ENCODE data around the gene GJD4.

The GJD4 gene

GRCh38 chr10:35563261-35563891, 41.8 kb upstream of the GJD4 start:
- ChIA-PET CTCF (interaction anchor here (0.6 to 3.3 kb wide), 19 partner anchors 11 to 443 kb away, joined by 3 to 23 read pairs (median 4); no protein-coding TSS in a partner anchor), POLR2A (interaction anchor here (0.6 kb wide), 1 partner anchor 1316 kb away, joined by 3 read pairs; no protein-coding TSS in a partner anchor)
- DNase-seq: peak; percentile 72 to 75 (median 74)
- Histone ChIP-seq H3K36me3 (ENCODE audit: control insufficient read depth in 4 of 4, insufficient read depth in 4 of 4, low read length in 3 of 4) (peaks cover 3 to 49% (median 26%) of the 10 kb centered on the region in 4 experiments), H3K4me1 (ENCODE audit: control extremely low read depth in 1 of 4, control insufficient read depth in 4 of 4, insufficient read depth in 4 of 4, low read length in 3 of 4) (peaks cover 0 to 19% (median 16%) of the 10 kb centered on the region in 4 experiments), H3K9me3 (ENCODE audit: control extremely low read depth in 1 of 5, control insufficient read depth in 4 of 5, insufficient read depth in 2 of 5, low read depth in 1 of 5, low read length in 4 of 5) (no peaks in the 10 kb centered on the region), H3K27ac (ENCODE audit: insufficient read depth in 1 of 2, low read depth in 1 of 2, low read length in 2 of 2, poor library complexity in 1 of 2, severe bottlenecking in 2 of 2) (no peak overlapping the region), H3K27me3 (replicated peaks in 2 of 5; ENCODE audit: control insufficient read depth in 4 of 5, insufficient read depth in 5 of 5, low read length in 4 of 5) (no peaks in the 10 kb centered on the region), H3K4me3 (ENCODE audit: control insufficient read depth in 1 of 7, extremely low read depth in 1 of 7, insufficient read depth in 4 of 7, low read depth in 2 of 7, low read length in 6 of 7) (no peak overlapping the region)
- 19% methylated on average over 6 of the region's 13 CpGs for WGBS (ENCODE audit: insufficient coverage)

GRCh38 chr10:35564341-35564968, 40.7 kb upstream of the GJD4 start:
- CTCF ChIA-PET: interaction anchor here (0.7 to 3.3 kb wide), 12 partner anchors 9 to 443 kb away, joined by 3 to 23 read pairs (median 4); no protein-coding TSS in a partner anchor
- no peaks in the 10 kb centered on the region for H3K27me3 ChIP-seq (replicated peaks in 2 of 5; ENCODE audit: control insufficient read depth in 4 of 5, insufficient read depth in 5 of 5, low read length in 4 of 5)
- H3K9me3 ChIP-seq (ENCODE audit: control extremely low read depth in 1 of 5, control insufficient read depth in 4 of 5, insufficient read depth in 2 of 5, low read depth in 1 of 5, low read length in 4 of 5): no peaks in the 10 kb centered on the region
- peak; percentile 50 to 87 (median 82) for DNase-seq
- POLR2A ChIA-PET: no interaction called here
- peaks cover 3 to 55% (median 34%) of the 10 kb centered on the region in 4 experiments for H3K36me3 ChIP-seq (ENCODE audit: control insufficient read depth in 4 of 4, insufficient read depth in 4 of 4, low read length in 3 of 4)
- WGBS (ENCODE audit: insufficient coverage): 12% methylated on average over 5 of the region's 6 CpGs
- H3K27ac ChIP-seq (ENCODE audit: insufficient read depth in 1 of 2, low read depth in 1 of 2, low read length in 2 of 2, poor library complexity in 1 of 2, severe bottlenecking in 2 of 2): peak overlapping the region; percentile 2 to 42
- peak overlapping the region in 1 of 7 experiments; percentile 16 for H3K4me3 ChIP-seq (ENCODE audit: control insufficient read depth in 1 of 7, extremely low read depth in 1 of 7, insufficient read depth in 4 of 7, low read depth in 2 of 7, low read length in 6 of 7)
- peaks cover 0 to 19% (median 16%) of the 10 kb centered on the region in 4 experiments for H3K4me1 ChIP-seq (ENCODE audit: control extremely low read depth in 1 of 4, control insufficient read depth in 4 of 4, insufficient read depth in 4 of 4, low read length in 3 of 4)

DNA sequence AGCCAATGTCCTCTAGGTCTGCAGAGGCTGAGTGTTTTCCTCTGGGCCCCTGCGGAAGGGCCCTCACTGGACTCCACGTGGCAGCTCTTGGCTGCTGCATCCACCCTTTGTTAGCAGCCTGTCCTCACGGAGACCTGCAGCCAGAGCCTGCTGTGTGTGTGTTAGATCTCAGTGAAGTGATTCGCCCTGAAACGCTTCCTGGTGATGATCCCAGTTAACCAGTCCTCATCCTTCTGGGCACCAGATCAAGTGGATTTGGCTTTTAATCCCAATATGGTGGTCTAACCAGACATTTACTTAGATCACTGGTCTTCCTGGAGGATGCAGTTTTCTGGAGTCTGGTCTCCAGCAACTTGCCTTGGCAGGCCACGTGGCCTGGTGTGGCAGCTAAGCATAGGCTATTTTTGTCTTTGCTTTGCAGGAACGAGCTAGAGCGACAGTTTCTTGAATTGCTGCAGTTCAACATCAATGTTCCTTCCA, 39.5 kb upstream of the GJD4 start:
- Histone ChIP-seq H3K27ac (ENCODE audit: insufficient read depth in 1 of 2, low read depth in 1 of 2, low read length in 2 of 2, poor library complexity in 1 of 2, severe bottlenecking in 2 of 2) (no peak overlapping the region), H3K4me1 (ENCODE audit: control extremely low read depth in 1 of 4, control insufficient read depth in 4 of 4, insufficient read depth in 4 of 4, low read length in 3 of 4) (peaks cover 0 to 19% (median 16%) of the 10 kb centered on the region in 4 experiments), H3K4me3 (ENCODE audit: control insufficient read depth in 1 of 7, extremely low read depth in 1 of 7, insufficient read depth in 4 of 7, low read depth in 2 of 7, low read length in 6 of 7) (no peak overlapping the region), H3K27me3 (replicated peaks in 2 of 5; ENCODE audit: control insufficient read depth in 4 of 5, insufficient read depth in 5 of 5, low read length in 4 of 5) (no peaks in the 10 kb centered on the region), H3K9me3 (ENCODE audit: control extremely low read depth in 1 of 5, control insufficient read depth in 4 of 5, insufficient read depth in 2 of 5, low read depth in 1 of 5, low read length in 4 of 5) (no peaks in the 10 kb centered on the region), H3K36me3 (ENCODE audit: control insufficient read depth in 4 of 4, insufficient read depth in 4 of 4, low read length in 3 of 4) (peaks cover 4 to 54% (median 36%) of the 10 kb centered on the region in 4 experiments)
- WGBS (ENCODE audit: insufficient coverage): 97% methylated on average over 8 of the region's 8 CpGs
- CTCF ChIA-PET: interaction anchor here (0.8 to 1.4 kb wide), 3 partner anchors 10 to 329 kb away, joined by 3 read pairs; no protein-coding TSS in a partner anchor
- POLR2A ChIA-PET: no interaction called here
- no peak for DNase-seq

DNA sequence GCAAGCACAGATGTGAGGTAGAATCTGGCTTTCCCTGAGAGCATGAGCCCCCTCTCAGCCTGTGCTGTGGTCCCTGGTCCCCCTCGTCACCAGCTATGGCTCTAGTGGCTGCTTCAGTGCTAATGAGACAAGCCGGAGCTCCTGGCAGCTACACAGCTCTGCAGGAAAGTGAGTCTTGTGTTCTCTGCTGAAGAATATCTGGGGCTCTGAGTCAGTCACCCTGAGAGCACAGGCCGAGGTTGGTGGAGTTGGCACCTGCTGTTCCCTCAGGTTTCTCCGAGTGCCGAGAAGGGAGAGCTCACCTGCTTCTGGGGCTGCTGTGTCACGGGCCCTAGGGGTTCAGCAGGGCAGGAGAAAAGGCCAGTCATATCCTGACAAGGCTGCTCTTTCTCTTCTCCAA, 37.2 kb upstream of the GJD4 start:
- H3K27me3 ChIP-seq (replicated peaks in 2 of 5; ENCODE audit: control insufficient read depth in 4 of 5, insufficient read depth in 5 of 5, low read length in 4 of 5): no peaks in the 10 kb centered on the region
- ChIA-PET CTCF (no interaction called here), POLR2A (no interaction called here)
- DNase-seq: no peak
- H3K4me1 ChIP-seq (ENCODE audit: control extremely low read depth in 1 of 4, control insufficient read depth in 4 of 4, insufficient read depth in 4 of 4, low read length in 3 of 4): peaks cover 0 to 19% (median 16%) of the 10 kb centered on the region in 4 experiments
- H3K9me3 ChIP-seq (ENCODE audit: control extremely low read depth in 1 of 5, control insufficient read depth in 4 of 5, insufficient read depth in 2 of 5, low read depth in 1 of 5, low read length in 4 of 5): no peaks in the 10 kb centered on the region
- H3K4me3 ChIP-seq (ENCODE audit: control insufficient read depth in 1 of 7, extremely low read depth in 1 of 7, insufficient read depth in 4 of 7, low read depth in 2 of 7, low read length in 6 of 7): no peak overlapping the region
- WGBS (ENCODE audit: insufficient coverage): 96% methylated on average over 6 of the region's 6 CpGs
- no peak overlapping the region for H3K27ac ChIP-seq (ENCODE audit: insufficient read depth in 1 of 2, low read depth in 1 of 2, low read length in 2 of 2, poor library complexity in 1 of 2, severe bottlenecking in 2 of 2)
- peaks cover 4 to 46% (median 30%) of the 10 kb centered on the region in 4 experiments for H3K36me3 ChIP-seq (ENCODE audit: control insufficient read depth in 4 of 4, insufficient read depth in 4 of 4, low read length in 3 of 4)

DNA sequence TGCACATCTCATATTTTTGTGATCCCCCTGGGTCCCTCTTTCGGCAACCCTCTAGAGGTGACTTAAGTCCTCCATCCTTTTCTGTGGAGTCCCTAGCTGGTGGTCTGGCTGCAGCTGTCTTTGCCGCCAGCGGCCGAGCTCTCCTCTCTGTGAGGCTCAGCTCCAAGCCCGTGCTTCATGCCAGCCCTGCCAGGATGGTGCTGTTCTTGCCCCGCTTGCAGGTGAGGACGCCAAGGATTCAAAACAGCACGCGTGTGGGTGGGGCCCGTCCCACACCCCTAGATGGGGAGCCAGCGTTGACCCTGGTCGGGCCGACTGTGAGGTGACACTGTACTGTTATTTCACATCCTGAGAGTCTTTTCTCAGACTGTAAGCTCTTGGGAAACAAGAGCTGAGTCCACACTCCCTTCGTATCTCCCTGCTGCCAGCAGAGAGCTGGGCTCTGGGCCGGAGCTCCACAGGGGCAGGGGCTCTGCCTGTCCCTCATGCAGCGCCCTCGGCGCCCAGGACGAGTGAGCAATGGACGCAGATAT, 36.6 kb upstream of the GJD4 start:
- Histone ChIP-seq H3K27me3 (replicated peaks in 2 of 5; ENCODE audit: control insufficient read depth in 4 of 5, insufficient read depth in 5 of 5, low read length in 4 of 5) (no peaks in the 10 kb centered on the region), H3K27ac (ENCODE audit: insufficient read depth in 1 of 2, low read depth in 1 of 2, low read length in 2 of 2, poor library complexity in 1 of 2, severe bottlenecking in 2 of 2) (no peak overlapping the region), H3K9me3 (ENCODE audit: control extremely low read depth in 1 of 5, control insufficient read depth in 4 of 5, insufficient read depth in 2 of 5, low read depth in 1 of 5, low read length in 4 of 5) (no peaks in the 10 kb centered on the region), H3K36me3 (ENCODE audit: control insufficient read depth in 4 of 4, insufficient read depth in 4 of 4, low read length in 3 of 4) (peaks cover 4 to 46% (median 32%) of the 10 kb centered on the region in 4 experiments), H3K4me1 (ENCODE audit: control extremely low read depth in 1 of 4, control insufficient read depth in 4 of 4, insufficient read depth in 4 of 4, low read length in 3 of 4) (peaks cover 0 to 19% (median 16%) of the 10 kb centered on the region in 4 experiments), H3K4me3 (ENCODE audit: control insufficient read depth in 1 of 7, extremely low read depth in 1 of 7, insufficient read depth in 4 of 7, low read depth in 2 of 7, low read length in 6 of 7) (no peak overlapping the region)
- ChIA-PET CTCF (interaction anchor here (1.1 kb wide), 1 partner anchor 10 kb away, joined by 3 read pairs; no protein-coding TSS in a partner anchor), POLR2A (no interaction called here)
- no peak for DNase-seq
- WGBS (ENCODE audit: insufficient coverage): 99% methylated on average over 20 of the region's 20 CpGs

GRCh38 chr10:35569111-35569707, 35.9 kb upstream of the GJD4 start:
- WGBS (ENCODE audit: insufficient coverage): 92% methylated on average over 10 of the region's 19 CpGs

More at GRCh38 chr10:35569111-35569707, 35.9 kb upstream of the GJD4 start:
- DNase-seq: no peak
- H3K4me1 ChIP-seq (ENCODE audit: control extremely low read depth in 1 of 4, control insufficient read depth in 4 of 4, insufficient read depth in 4 of 4, low read length in 3 of 4): peaks cover 0 to 15% (median 12%) of the 10 kb centered on the region in 4 experiments
- H3K36me3 ChIP-seq (ENCODE audit: control insufficient read depth in 4 of 4, insufficient read depth in 4 of 4, low read length in 3 of 4): peaks cover 4 to 46% (median 35%) of the 10 kb centered on the region in 4 experiments
- H3K9me3 ChIP-seq (ENCODE audit: control extremely low read depth in 1 of 5, control insufficient read depth in 4 of 5, insufficient read depth in 2 of 5, low read depth in 1 of 5, low read length in 4 of 5): no peaks in the 10 kb centered on the region
- H3K27ac ChIP-seq (ENCODE audit: insufficient read depth in 1 of 2, low read depth in 1 of 2, low read length in 2 of 2, poor library complexity in 1 of 2, severe bottlenecking in 2 of 2): no peak overlapping the region
- ChIA-PET CTCF (interaction anchor here (1.1 kb wide), 1 partner anchor 9 kb away, joined by 3 read pairs; no protein-coding TSS in a partner anchor), POLR2A (no interaction called here)
- no peaks in the 10 kb centered on the region for H3K27me3 ChIP-seq (replicated peaks in 2 of 5; ENCODE audit: control insufficient read depth in 4 of 5, insufficient read depth in 5 of 5, low read length in 4 of 5)
- H3K4me3 ChIP-seq (ENCODE audit: control insufficient read depth in 1 of 7, extremely low read depth in 1 of 7, insufficient read depth in 4 of 7, low read depth in 2 of 7, low read length in 6 of 7): no peak overlapping the region
